GM12875 (cell line): ENCODE results near the gene SLC25A33.

Source experiments
- H3K4me3 ChIP-seq: one replicate; pipeline ENCODE4 v1.5.1; 2011; ENCODE audit warnings: low read depth, low read length, control low read depth
- CTCF ChIP-seq: IDR thresholded peaks from 2 replicates; pipeline ENCODE4 v1.5.1; 2011; ENCODE audit warnings: low read depth, mild to moderate bottlenecking, control low read depth, inconsistent platforms, low read length, moderate library complexity, borderline replicate concordance; ENCODE audit not compliant: insufficient read depth

SLC25A33 gene

GRCh38 chr1:9539829-9540550 lies 725 bp downstream of the SLC25A33 start:
- no peak for TF ChIP-seq CTCF
- peak overlapping the region; percentile 91 for H3K4me3 ChIP-seq

DNA sequence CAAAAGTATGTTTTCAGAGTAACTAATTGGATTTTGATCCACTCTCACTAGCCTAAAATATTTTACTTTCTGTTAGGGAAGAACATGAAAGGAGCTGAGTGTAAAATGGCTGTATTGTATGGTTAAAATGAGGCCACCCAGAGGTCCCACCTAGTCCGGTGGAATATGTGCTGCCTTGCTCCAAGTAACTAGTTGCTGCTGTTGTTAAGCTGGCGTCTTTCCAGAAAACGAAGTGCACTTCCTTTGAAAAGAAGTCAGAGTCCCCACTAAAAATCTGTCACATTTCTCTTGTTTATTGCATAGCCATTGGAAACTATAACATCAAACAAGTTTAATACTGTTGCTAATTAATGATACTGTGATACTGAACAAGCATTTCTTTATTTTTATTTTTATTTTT lies 3.2 kb downstream of the SLC25A33 start:
- TF ChIP-seq CTCF, result no peak
- H3K4me3 ChIP-seq, result no peak overlapping the region

DNA sequence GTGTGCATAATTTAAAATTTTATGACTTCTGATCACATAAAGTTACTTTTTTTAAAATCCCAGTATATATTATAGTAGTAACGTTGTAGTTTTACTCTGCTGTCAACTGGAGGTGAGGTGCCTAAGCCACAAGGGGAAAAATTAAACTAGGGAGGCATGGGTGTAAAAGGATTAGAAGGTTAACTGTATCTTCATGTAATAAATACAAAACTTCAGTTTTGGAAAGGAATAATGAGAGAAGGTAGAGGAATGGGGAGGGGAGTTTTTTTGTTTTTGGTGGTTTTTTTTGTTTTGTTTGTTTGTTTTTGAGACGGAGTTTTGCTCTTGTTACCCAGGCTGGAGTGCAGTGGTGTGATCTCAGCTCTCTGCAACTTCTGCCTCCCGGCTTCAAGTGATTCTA lies 5.7 kb downstream of the SLC25A33 start:
- no peak overlapping the region for H3K4me3 ChIP-seq
- TF ChIP-seq CTCF, result no peak

DNA sequence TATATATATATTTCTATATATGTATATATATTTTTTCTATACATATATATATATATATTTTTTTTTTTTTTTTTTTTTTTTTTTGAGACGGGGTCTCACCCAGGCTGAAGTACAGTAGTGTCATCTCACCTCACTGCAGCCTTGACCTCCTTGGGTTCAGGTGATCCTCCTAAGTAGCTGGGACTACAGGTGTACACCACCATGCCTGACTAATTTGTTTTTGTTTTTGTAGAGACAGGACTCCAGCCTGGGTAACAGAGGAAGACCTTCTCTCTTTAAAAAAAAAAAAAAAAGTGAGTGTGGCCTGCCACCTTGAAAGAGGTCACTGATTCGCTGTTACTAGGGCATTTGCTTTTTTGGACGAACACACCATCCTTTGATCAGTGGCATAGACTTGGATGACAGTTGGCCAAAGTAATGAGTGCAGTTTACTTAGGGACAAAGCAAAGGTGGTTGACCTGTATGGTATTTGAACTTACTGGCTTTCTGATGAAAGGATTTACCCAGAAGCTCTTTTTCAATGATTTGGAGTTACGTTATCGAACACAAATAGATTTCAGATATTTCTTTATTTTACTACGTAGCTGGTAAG lies 10.8 kb downstream of the SLC25A33 start:
- H3K4me3 ChIP-seq, result no peak overlapping the region
- TF ChIP-seq CTCF, result no peak

GRCh38 chr1:9551984-9552383 lies 12.7 kb downstream of the SLC25A33 start:
- no peak for TF ChIP-seq CTCF
- no peak overlapping the region for H3K4me3 ChIP-seq

DNA sequence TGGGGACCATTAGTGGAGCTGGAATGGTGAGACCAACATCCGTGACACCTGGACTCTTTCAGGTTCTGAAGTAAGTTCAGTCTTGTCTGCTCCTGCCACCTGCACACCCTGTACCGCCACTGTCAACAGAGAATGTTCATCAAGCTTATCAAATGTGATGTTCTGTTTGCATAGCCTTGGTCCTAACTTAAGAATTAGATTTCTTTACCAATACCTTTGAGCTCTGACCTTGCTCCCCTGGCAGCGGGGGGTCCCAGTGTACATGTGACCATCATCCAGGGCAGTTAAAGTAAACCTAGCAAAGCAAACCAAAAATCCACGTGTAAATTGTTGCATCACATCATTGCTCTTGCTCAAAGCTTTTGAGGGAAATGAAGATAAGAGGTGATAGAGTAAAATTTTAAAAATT lies 14.5 kb downstream of the SLC25A33 start:
- no peak overlapping the region for H3K4me3 ChIP-seq
- no peak for TF ChIP-seq CTCF

GRCh38 chr1:9555942-9556341 lies 16.7 kb downstream of the SLC25A33 start:
- no peak overlapping the region for H3K4me3 ChIP-seq
- TF ChIP-seq CTCF, result no peak
